Sigmoid colon (tissue), 7 donors: ENCODE measurements around the gene PLAGL2. TPM values are rescaled to one million over a fixed set of nuclear protein-coding genes. Genes with fewer than 3 reads are reported as not detected.

Experiments used
- DNase-seq: peaks from one replicate; pipeline ENCODE4 v3.0.0-alpha.2; 2019
- H3K27ac ChIP-seq, 4 donors: fragments of 200-600 bp; sonication (generic); one replicate each; pipeline ENCODE4 v1.5.1; 2016 to 2019; ENCODE audit warnings: mild to moderate bottlenecking in 1 of 4
- H3K27me3 ChIP-seq, 3 donors: fragments of 200-600 bp; sonication (generic); one replicate each; pipeline ENCODE4 v1.5.1; 2019; ENCODE audit warnings: mild to moderate bottlenecking in 1 of 3
- H3K36me3 ChIP-seq, 4 donors: fragments of 200-600 bp; sonication (generic); one replicate each; pipeline ENCODE4 v1.5.1; 2016 to 2019
- H3K4me1 ChIP-seq, 4 donors: fragments of 200-600 bp; sonication (generic); one replicate each; pipeline ENCODE4 v1.5.1; 2017 to 2019
- H3K4me3 ChIP-seq, 4 donors: fragments of 200-600 bp; sonication (generic); one replicate each; pipeline ENCODE4 v1.5.1; 2017 to 2019; ENCODE audit warnings: mild to moderate bottlenecking in 2 of 4, moderate library complexity in 1 of 4
- H3K9me3 ChIP-seq, 4 donors: fragments of 200-600 bp in 3 of 4; sonication (generic) in 3 of 4; one replicate each; pipeline versions ENCODE4 v1.5.1 to v1.6.1; 2013 to 2019
- CTCF ChIP-seq, 4 experiments: fragments of 450-650 bp in 3 of 4; fragments of 200-600 bp in 1 of 4; IDR thresholded peaks; one replicate each; pipeline ENCODE4 v1.5.1; 2016 to 2019; ENCODE audit warnings: antibody characterized with exemption in 4 of 4, mild to moderate bottlenecking in 3 of 4, moderate library complexity in 2 of 4
- EP300 ChIP-seq, 4 donors: sonication (generic); formaldehyde crosslinking; IDR thresholded peaks; one replicate each; pipeline ENCODE4 v1.6.1; 2017; ENCODE audit warnings: antibody characterized with exemption in 4 of 4
- POLR2A ChIP-seq, 2 donors: fragments of 450-650 bp; IDR thresholded peaks; one replicate each; pipeline ENCODE4 v1.6.1; 2016; ENCODE audit warnings: antibody characterized with exemption in 2 of 2, mild to moderate bottlenecking in 2 of 2, moderate library complexity in 2 of 2
- POLR2AphosphoS5 ChIP-seq, 4 donors: sonication (generic); formaldehyde crosslinking; IDR thresholded peaks; one replicate each; pipeline ENCODE4 v1.6.1; 2017; ENCODE audit warnings: antibody characterized with exemption in 4 of 4
- WGBS, 2 donors: extraction: QIAGEN DNeasy Blood & Tissue Kit; methylation state at CpG; one replicate each; pipeline ENCODE4 v1.1.7; 2013; 5-methylcytosine and 5-hydroxymethylcytosine counted together
- intact Hi-C: fragments of 100-400 bp; cut with DNase I; formaldehyde crosslinking; loops from one replicate; pipeline ENCODE4 v1.15.1; 2023
- polyA plus RNA-seq, 3 donors: library from polyadenylated mRNA; stranded (reverse); fragments of 200-250 nt; gene quantifications; one replicate each; pipeline ENCODE4 v1.2.3, GENCODE V29; 2013
- total RNA-seq, 4 donors: library from RNA; depleted of rRNA; stranded (reverse); fragments of >200 nt; gene quantifications; one replicate each; pipeline ENCODE4 v1.1.0, GENCODE V29; 2016
- donor health status: healthy with polysubstance abuse.
- donor health status: Bipolar disorder and iron deficiency.
- donor health status: healthy.

PLAGL2 gene
- total and polyA plus RNA-seq, 7 donors = 3.0 to 12.5 (median 5.0) TPM

GRCh38 chr20:32218156-32218900, 10.8 kb upstream of the PLAGL2 start:
- peaks cover 6 to 74% (median 39%) of the 10 kb centered on the region in 4 donors for H3K36me3 ChIP-seq
- intact Hi-C loops = no loop called here
- WGBS, 2 donors = 76 to 90% methylated on average over 5 of the region's 5 CpGs

GRCh38 chr20:32216179-32217142, 8.9 kb upstream of the PLAGL2 start:
- DNase-seq = no peak
- 22 to 75% methylated on average over 13 of the region's 13 CpGs for WGBS, 2 donors
- intact Hi-C loops = no loop called here
- TF ChIP-seq POLR2A (IDR thresholded peaks at IDR 0.05) = no peak
- Histone ChIP-seq H3K27me3 (no peaks in the 10 kb centered on the region), H3K4me3 (no peak overlapping the region), H3K4me1 (no peaks in the 10 kb centered on the region), H3K27ac (no peak overlapping the region), H3K36me3 (peaks cover 6 to 75% (median 21%) of the 10 kb centered on the region in 4 donors), H3K9me3 (no peaks in the 10 kb centered on the region)

More at GRCh38 chr20:32218156-32218900, 10.8 kb upstream of the PLAGL2 start:
- no peak overlapping the region for H3K4me3 ChIP-seq
- H3K27ac ChIP-seq = no peak overlapping the region
- TF ChIP-seq CTCF (IDR thresholded peaks at IDR 0.05) = no peak
- TF ChIP-seq POLR2AphosphoS5 (IDR thresholded peaks at IDR 0.05) = no peak
- TF ChIP-seq POLR2A (IDR thresholded peaks at IDR 0.05) = no peak
- TF ChIP-seq EP300 (IDR thresholded peaks at IDR 0.05) = no peak
- no peaks in the 10 kb centered on the region for H3K27me3 ChIP-seq
- DNase-seq = no peak
- H3K9me3 ChIP-seq = no peaks in the 10 kb centered on the region
- H3K4me1 ChIP-seq = no peaks in the 10 kb centered on the region

- intact Hi-C loops = no loop called here
These were observed 8.2 kb upstream of the PLAGL2 start for GRCh38 chr20:32215729-32216128.

GRCh38 chr20:32215147-32215546, 7.6 kb upstream of the PLAGL2 start:
- Histone ChIP-seq H3K27ac (no peak overlapping the region), H3K36me3 (peaks cover 6 to 77% (median 18%) of the 10 kb centered on the region in 4 donors), H3K4me1 (no peaks in the 10 kb centered on the region), H3K27me3 (no peaks in the 10 kb centered on the region), H3K4me3 (no peak overlapping the region), H3K9me3 (no peaks in the 10 kb centered on the region)
- no peak for DNase-seq
- intact Hi-C loops = no loop called here
- WGBS, 2 donors = 82 to 89% methylated on average over 8 of the region's 8 CpGs
- TF ChIP-seq CTCF (IDR thresholded peaks at IDR 0.05) (no peak), POLR2AphosphoS5 (IDR thresholded peaks at IDR 0.05) (no peak), EP300 (IDR thresholded peaks at IDR 0.05) (no peak), POLR2A (IDR thresholded peaks at IDR 0.05) (no peak)

More at GRCh38 chr20:32215729-32216128, 8.2 kb upstream of the PLAGL2 start:
- no peak overlapping the region for H3K27ac ChIP-seq
- H3K4me3 ChIP-seq = no peak overlapping the region
- no peaks in the 10 kb centered on the region for H3K4me1 ChIP-seq
- H3K9me3 ChIP-seq = no peaks in the 10 kb centered on the region
- H3K36me3 ChIP-seq = peaks cover 6 to 76% (median 18%) of the 10 kb centered on the region in 4 donors
- 95 to 98% methylated on average over 3 of the region's 3 CpGs for WGBS, 2 donors
- no peak for TF ChIP-seq POLR2AphosphoS5 (IDR thresholded peaks at IDR 0.05)
- TF ChIP-seq EP300 (IDR thresholded peaks at IDR 0.05) = no peak
- TF ChIP-seq CTCF (IDR thresholded peaks at IDR 0.05) = no peak
- no peak for TF ChIP-seq POLR2A (IDR thresholded peaks at IDR 0.05)
- DNase-seq = no peak
- H3K27me3 ChIP-seq = no peaks in the 10 kb centered on the region

GRCh38 chr20:32213870-32214269, 6.3 kb upstream of the PLAGL2 start:
- peaks cover 6 to 74% (median 15%) of the 10 kb centered on the region in 4 donors for H3K36me3 ChIP-seq
- no peaks in the 10 kb centered on the region for H3K27me3 ChIP-seq
- no peak for DNase-seq
- no peak for TF ChIP-seq POLR2A (IDR thresholded peaks at IDR 0.05)
- no peak for TF ChIP-seq EP300 (IDR thresholded peaks at IDR 0.05)
- TF ChIP-seq CTCF (IDR thresholded peaks at IDR 0.05) = no peak
- no peak for TF ChIP-seq POLR2AphosphoS5 (IDR thresholded peaks at IDR 0.05)
- H3K4me1 ChIP-seq = peaks cover 0 to 10% (median 6%) of the 10 kb centered on the region in 4 donors
- intact Hi-C loops = no loop called here
- H3K4me3 ChIP-seq = no peak overlapping the region
- H3K27ac ChIP-seq = no peak overlapping the region
- 54 to 83% methylated on average over 1 of the region's 1 CpG for WGBS, 2 donors
- no peaks in the 10 kb centered on the region for H3K9me3 ChIP-seq
